GM18526 (cell line): Measurements from ENCODE around the gene LRRC43.

ENCODE experiments used
- POLR2A ChIP-seq: IDR thresholded peaks from 3 replicates; pipeline ENCODE4 v1.6.1; 2011; ENCODE audit not compliant: insufficient read length; ENCODE audit errors: extremely low read depth

LRRC43 gene

GRCh38 chr12:122226366-122227125, 43.6 kb downstream of the LRRC43 start:
- no peak for TF ChIP-seq POLR2A

GRCh38 chr12:122227341-122227740, 44.4 kb downstream of the LRRC43 start:
- no peak for TF ChIP-seq POLR2A

GRCh38 chr12:122228092-122228491, 45.2 kb downstream of the LRRC43 start:
- TF ChIP-seq POLR2A, result no peak

- no peak for TF ChIP-seq POLR2A
These were observed 47.9 kb downstream of the LRRC43 start for GRCh38 chr12:122230798-122231197.

- no peak for TF ChIP-seq POLR2A
These were observed 49.8 kb downstream of the LRRC43 start for GRCh38 chr12:122232691-122233090.

- no peak for TF ChIP-seq POLR2A
These were observed 52.8 kb downstream of the LRRC43 start for GRCh38 chr12:122235741-122236140.

GRCh38 chr12:122238861-122239260, 55.9 kb downstream of the LRRC43 start:
- TF ChIP-seq POLR2A, result no peak

- no peak for TF ChIP-seq POLR2A
These were observed 61.0 kb downstream of the LRRC43 start for GRCh38 chr12:122243965-122244364.

GRCh38 chr12:122244565-122245371, 61.8 kb downstream of the LRRC43 start:
- no peak for TF ChIP-seq POLR2A

- no peak for TF ChIP-seq POLR2A
These were observed 62.6 kb downstream of the LRRC43 start for GRCh38 chr12:122245553-122245952.

- TF ChIP-seq POLR2A, result no peak
These were observed 67.1 kb downstream of the LRRC43 start for GRCh38 chr12:122250047-122250446.

GRCh38 chr12:122250536-122250935, 67.6 kb downstream of the LRRC43 start:
- no peak for TF ChIP-seq POLR2A
